SK-N-SH (cell line): ENCODE measurements around the gene NISCH.

Experiments
- CTCF ChIP-seq: fragments of 200-600 bp; sonication (generic); IDR thresholded peaks from 2 replicates; pipeline ENCODE4 v1.6.1; 2017; ENCODE audit warnings: antibody characterized with exemption, mild to moderate bottlenecking, moderate library complexity
- REST ChIP-seq: IDR thresholded peaks from 2 replicates; pipeline ENCODE4 v1.6.1; 2012; ENCODE audit warnings: mild to moderate bottlenecking, low read depth, low read length, moderate library complexity
- RXRA ChIP-seq: IDR thresholded peaks from 2 replicates; pipeline ENCODE4 v1.4.0; 2012; ENCODE audit warnings: low read depth, mild to moderate bottlenecking, borderline replicate concordance
- TAF1 ChIP-seq: IDR thresholded peaks from 2 replicates; pipeline ENCODE4 v1.6.1; 2012; ENCODE audit warnings: low read depth, mild to moderate bottlenecking, low read length, moderate library complexity, borderline replicate concordance

DNA sequence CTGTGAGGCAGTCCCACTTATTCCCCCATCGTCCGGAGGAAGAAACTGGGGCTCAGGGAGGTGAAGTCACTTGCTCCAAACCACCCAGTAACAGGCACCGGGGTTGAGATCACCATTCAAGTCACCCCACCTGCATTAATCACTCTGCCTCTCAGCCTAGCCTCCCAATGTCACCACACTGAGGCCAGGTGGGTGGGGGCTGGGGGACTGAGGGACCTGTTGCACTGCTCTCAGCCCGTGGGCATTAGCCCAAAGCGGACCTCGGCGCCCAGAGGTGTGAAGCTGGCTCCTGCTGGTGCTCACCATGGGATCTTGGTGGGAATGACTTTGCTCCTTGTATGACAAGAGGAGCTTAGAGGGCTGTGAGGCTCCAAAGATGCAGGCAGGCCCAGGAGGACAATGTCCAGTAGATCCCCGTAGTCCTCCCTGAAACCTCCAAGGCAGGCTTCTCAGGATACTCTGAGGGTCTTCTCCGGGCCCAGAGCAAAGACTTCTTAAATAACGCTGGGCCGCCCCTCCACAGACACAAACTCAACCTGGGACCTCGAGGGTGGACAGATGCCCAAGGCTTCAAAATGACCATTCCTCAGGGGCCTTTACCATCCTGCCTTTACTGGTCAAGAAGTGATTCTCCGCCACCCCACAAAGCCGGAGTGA is 76.6 kb downstream of the NISCH start:
- TF ChIP-seq REST (no peak), TAF1 (no peak), CTCF (no peak), RXRA (no peak)
